Glutamatergic neuron (in vitro differentiated cells): ENCODE measurements around the gene ITLN2. TPM values are rescaled to one million over a fixed set of nuclear protein-coding genes. Genes with fewer than 3 reads are reported as not detected.

Experiments used
- DNase-seq: peaks from one replicate; pipeline ENCODE4 v3.0.0; 2022
- H3K27ac Mint-ChIP-seq: one replicate; pipeline ENCODE4 v1.8.0; 2020; ENCODE audit warnings: mild to moderate bottlenecking, mixed read lengths, inconsistent platforms; ENCODE audit not compliant: unreplicated experiment
- H3K27me3 Mint-ChIP-seq: one replicate; pipeline ENCODE4 v1.8.0; 2020; ENCODE audit warnings: mild to moderate bottlenecking, moderate library complexity, mixed read lengths, inconsistent platforms; ENCODE audit not compliant: unreplicated experiment
- H3K36me3 Mint-ChIP-seq: one replicate; pipeline ENCODE4 v1.8.0; 2020; ENCODE audit warnings: mild to moderate bottlenecking, mixed read lengths, inconsistent platforms; ENCODE audit not compliant: unreplicated experiment
- H3K4me1 Mint-ChIP-seq: one replicate; pipeline ENCODE4 v1.8.0; 2020; ENCODE audit warnings: mild to moderate bottlenecking, low read depth, mixed read lengths, inconsistent platforms; ENCODE audit not compliant: unreplicated experiment
- H3K4me3 Mint-ChIP-seq: one replicate; pipeline ENCODE4 v1.8.0; 2020; ENCODE audit warnings: mild to moderate bottlenecking, mixed read lengths, inconsistent platforms; ENCODE audit not compliant: unreplicated experiment
- H3K9me3 Mint-ChIP-seq: one replicate; pipeline ENCODE4 v1.8.0; 2020; ENCODE audit warnings: mild to moderate bottlenecking, moderate library complexity, mixed read lengths, inconsistent platforms; ENCODE audit not compliant: unreplicated experiment
- CTCF ChIP-seq: fragments of 200-600 bp; sonication (generic); IDR thresholded peaks from one replicate; pipeline ENCODE4 v1.5.0; 2021; ENCODE audit not compliant: partially characterized antibody, unreplicated experiment
- long read RNA-seq: library from polyadenylated mRNA; unstranded; transcript quantifications from one replicate; pipeline ENCODE4 v2.0.0, GENCODE V29; 2020; ENCODE audit not compliant: unreplicated experiment
- total RNA-seq: library from RNA; stranded (reverse); fragmentation: NEBNext Ultra II Directional; extraction: Animal tissue kit (Norgen Biotek cat#: 25700); gene quantifications from one replicate; pipeline ENCODE4 v1.2.1, GENCODE V29; 2021; ENCODE audit not compliant: unreplicated experiment

The ITLN2 gene
- total RNA-seq, result not detected
- long read RNA-seq, result 0 reads

DNA sequence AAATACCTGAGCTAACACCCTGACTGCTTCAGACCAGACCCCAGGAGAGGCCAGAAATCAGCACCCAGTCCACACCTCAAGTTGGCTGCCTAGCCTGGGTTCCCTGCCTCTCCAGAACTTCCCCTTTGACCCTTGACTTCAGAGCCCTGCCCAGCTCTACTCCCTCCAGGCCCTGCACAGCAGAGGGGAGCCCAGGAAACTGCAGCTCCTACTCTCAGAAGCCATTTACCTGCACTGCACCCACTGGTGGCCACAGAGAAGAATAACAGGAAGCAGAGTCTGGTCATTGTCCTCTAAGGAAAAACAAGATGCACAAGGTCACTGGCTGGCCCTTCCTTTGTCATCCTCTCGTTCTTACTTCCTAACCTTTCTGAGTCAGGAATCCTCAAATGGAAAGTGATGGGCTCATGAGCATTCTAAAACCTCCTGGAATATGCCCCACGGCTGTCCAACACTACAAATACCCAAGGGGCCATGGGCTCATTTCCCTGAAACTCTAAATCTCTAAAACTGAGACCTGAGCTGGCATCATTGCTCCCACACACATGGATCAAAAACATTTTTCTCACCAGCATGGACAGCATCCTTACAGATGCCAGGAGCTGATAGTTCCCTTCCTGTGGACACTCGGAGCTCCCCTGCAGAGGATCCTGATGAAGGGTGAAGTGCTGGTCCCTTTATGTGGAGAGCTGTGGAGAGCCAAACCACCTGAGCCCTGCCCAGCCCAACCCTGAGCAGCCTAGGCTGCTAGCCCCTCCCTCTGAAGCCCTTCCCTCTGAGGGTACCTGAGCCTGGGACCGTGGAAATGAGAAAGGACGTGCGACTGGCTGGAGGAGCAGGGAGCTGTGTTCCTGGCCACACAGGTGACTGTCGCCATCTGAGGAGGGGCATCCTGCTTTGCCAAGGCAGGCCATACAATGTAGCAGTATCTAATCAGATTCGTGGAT lies at the start of gene ITLN2:
TSS of gene ITLN2 (minus strand) at position 652 of the 947 bp plus-strand sequence. CDS start at position 584, 68 bp downstream.
- Mint-ChIP-seq H3K36me3 (no peaks in the 10 kb centered on the region), H3K4me1 (peaks cover 3% of the 10 kb centered on the region), H3K9me3 (no peaks in the 10 kb centered on the region), H3K27ac (no peak within 1 kb of the TSS), H3K4me3 (no peak within 1 kb of the TSS), H3K27me3 (no peaks in the 10 kb centered on the region)
- TF ChIP-seq CTCF, result peak; percentile 60
- DNase-seq, result peak; percentile 54

GRCh38 chr1:161001525-161001924 lies 46.9 kb upstream of the ITLN2 start:
- Mint-ChIP-seq H3K27me3 (no peaks in the 10 kb centered on the region), H3K9me3 (no peaks in the 10 kb centered on the region), H3K4me3 (no peak overlapping the region), H3K4me1 (no peaks in the 10 kb centered on the region), H3K27ac (no peak overlapping the region), H3K36me3 (no peaks in the 10 kb centered on the region)
- no peak for TF ChIP-seq CTCF
- DNase-seq, result no peak

GRCh38 chr1:161000736-161001480 lies 46.3 kb upstream of the ITLN2 start:
- Mint-ChIP-seq H3K9me3 (no peaks in the 10 kb centered on the region), H3K4me1 (no peaks in the 10 kb centered on the region), H3K4me3 (no peak overlapping the region), H3K27me3 (no peaks in the 10 kb centered on the region), H3K27ac (no peak overlapping the region), H3K36me3 (no peaks in the 10 kb centered on the region)
- TF ChIP-seq CTCF, result no peak
- DNase-seq, result no peak

DNA sequence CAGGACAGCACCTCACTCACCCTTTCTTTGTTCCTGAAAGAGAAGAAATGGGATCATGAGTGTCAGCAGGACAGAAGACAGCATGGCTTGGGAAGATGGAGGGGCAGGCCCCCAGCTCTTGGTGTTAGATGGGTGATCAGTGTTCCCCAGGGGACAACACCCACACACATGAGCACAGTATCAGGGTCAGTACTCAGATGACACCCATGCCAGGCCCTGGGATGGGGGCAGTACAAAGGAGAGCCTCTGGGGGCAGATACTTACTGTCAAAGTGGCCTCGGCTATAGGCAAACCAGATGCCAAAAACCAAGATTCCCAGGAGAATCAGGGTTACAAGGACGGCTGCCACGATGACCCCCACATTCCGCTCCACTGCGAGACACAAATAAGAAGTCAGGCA lies 44.8 kb upstream of the ITLN2 start:
- DNase-seq, result no peak
- Mint-ChIP-seq H3K27ac (no peak overlapping the region), H3K27me3 (no peaks in the 10 kb centered on the region), H3K4me3 (no peak overlapping the region), H3K9me3 (no peaks in the 10 kb centered on the region), H3K4me1 (no peaks in the 10 kb centered on the region), H3K36me3 (no peaks in the 10 kb centered on the region)
- TF ChIP-seq CTCF, result no peak
